Bronchial epithelial cell (primary cell): ENCODE measurements around the gene KLF13. TPM values are rescaled to one million over a fixed set of nuclear protein-coding genes. Genes with fewer than 3 reads are reported as not detected.

Experiments used
- DNase-seq: peaks from one replicate; pipeline ENCODE4 v3.0.0-alpha.2; 2010; ENCODE audit warnings: low read depth
- FAIRE-seq: peaks from 2 replicates; lab custom pipeline; 2011; peaks lifted over from hg19 to GRCh38; lab: Jason Lieb, UNC
- H3K27me3 ChIP-seq: 2 replicates; pipeline ENCODE4 v1.5.1; 2011; ENCODE audit warnings: low read length; ENCODE audit not compliant: control insufficient read depth, insufficient read depth
- H3K36me3 ChIP-seq: 2 replicates; pipeline ENCODE4 v1.5.1; 2011; ENCODE audit warnings: low read length; ENCODE audit not compliant: control insufficient read depth, insufficient read depth
- H3K4me3 ChIP-seq: 2 replicates; pipeline ENCODE4 v1.5.1; 2011; ENCODE audit warnings: mild to moderate bottlenecking, low read depth, low read length, control low read depth
- CTCF ChIP-seq: IDR thresholded peaks from 2 replicates; pipeline ENCODE4 v1.5.1; 2011; ENCODE audit warnings: mild to moderate bottlenecking, moderate library complexity, low read length, control low read depth, inconsistent platforms; ENCODE audit not compliant: insufficient read depth, severe bottlenecking
- total RNA-seq: library from RNA; depleted of rRNA; stranded (reverse); fragments of >200 nt; gene quantifications from 2 replicates; pipeline ENCODE4 v1.2.1, GENCODE V29; 2014

The KLF13 gene
- total RNA-seq, 1 donor from 2014 or later, result 58.7 TPM

DNA sequence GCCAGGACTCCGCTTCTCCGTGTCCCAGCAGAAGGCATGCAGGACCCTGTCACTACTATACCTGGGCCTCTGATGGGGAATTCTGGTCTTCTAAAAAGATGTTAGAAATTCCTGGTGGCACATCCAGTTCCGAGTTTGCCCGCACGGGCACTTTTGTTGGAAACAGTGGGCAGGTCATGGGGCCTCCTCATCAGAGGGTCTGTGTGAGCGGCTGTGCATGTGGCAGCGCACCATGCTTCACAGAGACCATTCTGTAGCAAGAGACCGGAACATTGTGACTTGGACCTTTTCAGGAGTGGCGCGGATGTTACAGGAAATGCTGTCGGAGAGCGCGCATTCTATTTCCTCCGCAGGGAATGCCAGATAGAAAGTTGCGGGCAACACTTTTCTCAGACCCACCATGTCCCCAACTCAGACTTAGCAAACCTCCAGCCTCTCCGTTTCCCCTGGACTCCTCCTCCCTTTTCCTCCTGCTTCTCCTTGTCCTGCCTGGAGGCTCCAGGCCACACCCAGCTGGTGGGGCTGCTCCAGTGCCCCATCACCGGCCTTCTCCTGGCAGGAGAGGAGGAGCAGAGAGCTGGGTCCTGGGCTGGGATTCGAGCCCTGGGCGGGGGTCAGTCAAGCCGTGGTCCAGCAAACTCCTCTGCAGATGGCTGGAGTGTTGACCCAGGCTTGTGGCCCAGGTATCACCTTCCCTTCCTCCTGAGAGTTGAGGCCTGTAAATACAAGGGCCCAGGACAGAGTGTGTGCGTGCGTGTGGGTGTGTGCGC, 46.6 kb downstream of the KLF13 start:
- Histone ChIP-seq H3K36me3 (peaks cover 32% of the 10 kb centered on the region), H3K27me3 (no peaks in the 10 kb centered on the region), H3K4me3 (no peak overlapping the region)
- DNase-seq, result no peak
- no peak for TF ChIP-seq CTCF
- no peak for FAIRE-seq

- no peak for FAIRE-seq
- H3K36me3 ChIP-seq, result peaks cover 34% of the 10 kb centered on the region
- H3K4me3 ChIP-seq, result no peak overlapping the region
- TF ChIP-seq CTCF, result no peak
- no peak for DNase-seq
- H3K27me3 ChIP-seq, result no peaks in the 10 kb centered on the region
Observed at GRCh38 chr15:31373970-31374369, 47.3 kb downstream of the KLF13 start.

DNA sequence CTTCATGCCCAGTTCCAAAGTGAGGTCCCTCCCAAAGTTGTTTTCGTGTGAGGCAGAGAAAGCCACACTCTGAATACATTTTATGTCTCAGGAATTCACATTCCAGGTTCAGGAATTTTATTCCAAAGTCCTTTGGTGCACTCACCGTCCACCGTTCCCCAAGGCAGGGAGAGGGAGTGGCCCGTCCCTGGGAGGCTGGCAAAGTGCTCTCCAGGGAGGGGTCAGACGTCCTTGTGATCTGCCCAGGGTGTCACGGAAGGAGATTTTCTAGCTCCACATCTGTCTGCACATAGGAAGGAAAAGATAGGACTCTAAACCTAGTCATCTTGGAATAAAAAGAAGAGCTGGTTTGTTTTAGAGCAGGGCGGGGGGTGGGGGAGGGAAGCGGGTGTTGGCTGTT, 47.9 kb downstream of the KLF13 start:
- H3K4me3 ChIP-seq, result no peak overlapping the region
- DNase-seq (no peak), FAIRE-seq (no peak)
- no peaks in the 10 kb centered on the region for H3K27me3 ChIP-seq
- no peak for TF ChIP-seq CTCF
- peaks cover 34% of the 10 kb centered on the region for H3K36me3 ChIP-seq

- H3K4me3 ChIP-seq, result no peak overlapping the region
- FAIRE-seq, result no peak
- no peak for DNase-seq
- no peaks in the 10 kb centered on the region for H3K27me3 ChIP-seq
- no peak for TF ChIP-seq CTCF
- peaks cover 36% of the 10 kb centered on the region for H3K36me3 ChIP-seq
Observed at GRCh38 chr15:31374986-31375385, 48.4 kb downstream of the KLF13 start.

DNA sequence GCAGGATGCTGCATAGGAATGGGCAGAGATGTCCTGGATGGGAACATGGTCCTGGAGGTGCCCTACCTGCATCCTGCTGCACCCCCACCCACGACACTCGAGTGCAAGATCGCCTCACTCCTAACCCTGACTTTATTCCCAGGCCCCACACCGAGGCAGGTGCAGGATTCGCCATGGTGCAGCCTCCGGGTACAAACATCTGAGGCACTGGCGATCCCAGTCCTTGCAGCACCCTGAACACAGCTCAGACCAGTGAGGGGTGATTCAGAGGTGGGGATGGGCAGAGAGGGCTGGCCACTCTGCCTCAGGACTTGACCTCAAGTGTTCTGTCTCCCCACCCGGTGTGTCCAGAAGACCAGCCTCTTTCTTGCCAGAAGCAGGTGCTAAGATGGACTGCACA, 49.1 kb downstream of the KLF13 start:
- no peak for FAIRE-seq
- no peak for DNase-seq
- H3K27me3 ChIP-seq, result no peaks in the 10 kb centered on the region
- no peak overlapping the region for H3K4me3 ChIP-seq
- no peak for TF ChIP-seq CTCF
- H3K36me3 ChIP-seq, result peaks cover 36% of the 10 kb centered on the region

- peaks cover 35% of the 10 kb centered on the region for H3K36me3 ChIP-seq
- DNase-seq (no peak), FAIRE-seq (no peak)
- no peak overlapping the region for H3K4me3 ChIP-seq
- no peak for TF ChIP-seq CTCF
- H3K27me3 ChIP-seq, result no peaks in the 10 kb centered on the region
Observed at GRCh38 chr15:31376511-31376910, 49.9 kb downstream of the KLF13 start.
